ENCODE measurements around the gene CDK2.

GRCh38 chr12:55974308-55974730, 7.7 kb downstream of the CDK2 start:
- TF ChIP-seq POLR2A (IDR thresholded peaks at IDR 0.05): no peak
- no peak for TF ChIP-seq CTCF (IDR thresholded peaks at IDR 0.05)
- no peak for TF ChIP-seq POLR2AphosphoS5 (IDR thresholded peaks at IDR 0.05)
- TF ChIP-seq EP300 (IDR thresholded peaks at IDR 0.05): no peak

Data from gastroesophageal sphincter (tissue), 3 donors.